ENCODE data around the gene THAP8. TPM values are rescaled to one million over a fixed set of nuclear protein-coding genes. Genes with fewer than 3 reads are reported as not detected.
"Not testable (repeated sequence)": the region's sequence is repeated elsewhere in the genome, so short reads cannot be mapped to it uniquely, and the experiment has no call there.

The THAP8 gene
- total RNA-seq, 1 donor from 2014 or later: 2.1 TPM

GRCh38 chr19:36051637-36052036, 2.4 kb downstream of the THAP8 start:
- H3K9ac ChIP-seq (ENCODE audit: low read depth in 1 of 3, low read length in 3 of 3): peak overlapping the region in 1 of 3 donors; percentile 20
- peaks cover 8 to 21% (median 11%) of the 10 kb centered on the region in 3 donors for H3K4me1 ChIP-seq (ENCODE audit: control insufficient read depth in 3 of 3, insufficient read depth in 3 of 3, low read length in 3 of 3)
- no peaks in the 10 kb centered on the region for H3K36me3 ChIP-seq (ENCODE audit: control insufficient read depth in 3 of 3, insufficient read depth in 3 of 3, low read length in 3 of 3)
- no peaks in the 10 kb centered on the region for H3K27me3 ChIP-seq (ENCODE audit: control insufficient read depth in 3 of 3, insufficient read depth in 3 of 3, low read length in 3 of 3)
- no peak overlapping the region for H3K4me3 ChIP-seq (ENCODE audit: low read length in 3 of 3)
- no peaks in the 10 kb centered on the region for H3K9me3 ChIP-seq (ENCODE audit: control insufficient read depth in 3 of 3, low read length in 3 of 3)
- no peak overlapping the region for H3K27ac ChIP-seq (ENCODE audit: low read depth, low read length)

GRCh38 chr19:36051236-36051635, 2.8 kb downstream of the THAP8 start:
- Histone ChIP-seq H3K9me3 (ENCODE audit: control insufficient read depth in 3 of 3, low read length in 3 of 3) (no peaks in the 10 kb centered on the region), H3K27me3 (ENCODE audit: control insufficient read depth in 3 of 3, insufficient read depth in 3 of 3, low read length in 3 of 3) (no peaks in the 10 kb centered on the region), H3K9ac (ENCODE audit: low read depth in 1 of 3, low read length in 3 of 3) (peak overlapping the region in 1 of 3 donors; percentile 20), H3K4me1 (ENCODE audit: control insufficient read depth in 3 of 3, insufficient read depth in 3 of 3, low read length in 3 of 3) (peaks cover 8 to 21% (median 11%) of the 10 kb centered on the region in 3 donors), H3K27ac (ENCODE audit: low read depth, low read length) (no peak overlapping the region), H3K4me3 (ENCODE audit: low read length in 3 of 3) (no peak overlapping the region), H3K36me3 (ENCODE audit: control insufficient read depth in 3 of 3, insufficient read depth in 3 of 3, low read length in 3 of 3) (no peaks in the 10 kb centered on the region)

- Histone ChIP-seq H3K9me3 (ENCODE audit: control insufficient read depth in 3 of 3, low read length in 3 of 3) (no peaks in the 10 kb centered on the region), H3K27me3 (ENCODE audit: control insufficient read depth in 3 of 3, insufficient read depth in 3 of 3, low read length in 3 of 3) (no peaks in the 10 kb centered on the region), H3K4me3 (ENCODE audit: low read length in 3 of 3) (no peak overlapping the region), H3K4me1 (ENCODE audit: control insufficient read depth in 3 of 3, insufficient read depth in 3 of 3, low read length in 3 of 3) (peaks cover 0 to 12% (median 4%) of the 10 kb centered on the region in 3 donors), H3K36me3 (ENCODE audit: control insufficient read depth in 3 of 3, insufficient read depth in 3 of 3, low read length in 3 of 3) (no peaks in the 10 kb centered on the region), H3K27ac (ENCODE audit: low read depth, low read length) (no peak overlapping the region), H3K9ac (ENCODE audit: low read depth in 1 of 3, low read length in 3 of 3) (no peak overlapping the region)
Observed at GRCh38 chr19:36049080-36049698, 4.9 kb downstream of the THAP8 start.

- Histone ChIP-seq H3K4me1 (ENCODE audit: control insufficient read depth in 3 of 3, insufficient read depth in 3 of 3, low read length in 3 of 3) (peaks cover 0 to 6% (median 2%) of the 10 kb centered on the region in 3 donors), H3K4me3 (ENCODE audit: low read length in 3 of 3) (no peak overlapping the region), H3K9me3 (ENCODE audit: control insufficient read depth in 3 of 3, low read length in 3 of 3) (no peaks in the 10 kb centered on the region)
Observed at GRCh38 chr19:36047835-36048234, 6.2 kb downstream of the THAP8 start.

GRCh38 chr19:36046443-36047050, 7.5 kb downstream of the THAP8 start:
- no peak overlapping the region for H3K4me3 ChIP-seq (ENCODE audit: low read length in 3 of 3)
- no peaks in the 10 kb centered on the region for H3K36me3 ChIP-seq (ENCODE audit: control insufficient read depth in 3 of 3, insufficient read depth in 3 of 3, low read length in 3 of 3)
- H3K9me3 ChIP-seq (ENCODE audit: control insufficient read depth in 3 of 3, low read length in 3 of 3): no peaks in the 10 kb centered on the region
- H3K9ac ChIP-seq (ENCODE audit: low read depth in 1 of 3, low read length in 3 of 3): no peak overlapping the region
- H3K4me1 ChIP-seq (ENCODE audit: control insufficient read depth in 3 of 3, insufficient read depth in 3 of 3, low read length in 3 of 3): peaks cover 0 to 3% (median 0%) of the 10 kb centered on the region in 3 donors
- no peaks in the 10 kb centered on the region for H3K27me3 ChIP-seq (ENCODE audit: control insufficient read depth in 3 of 3, insufficient read depth in 3 of 3, low read length in 3 of 3)
- no peak overlapping the region for H3K27ac ChIP-seq (ENCODE audit: low read depth, low read length)

More at GRCh38 chr19:36047835-36048234, 6.2 kb downstream of the THAP8 start:
- H3K27me3 ChIP-seq (ENCODE audit: control insufficient read depth in 3 of 3, insufficient read depth in 3 of 3, low read length in 3 of 3): no peaks in the 10 kb centered on the region
- no peaks in the 10 kb centered on the region for H3K36me3 ChIP-seq (ENCODE audit: control insufficient read depth in 3 of 3, insufficient read depth in 3 of 3, low read length in 3 of 3)
- H3K9ac ChIP-seq (ENCODE audit: low read depth in 1 of 3, low read length in 3 of 3): no peak overlapping the region
- no peak overlapping the region for H3K27ac ChIP-seq (ENCODE audit: low read depth, low read length)

GRCh38 chr19:36043952-36044351, 10.1 kb downstream of the THAP8 start:
- H3K9me3 ChIP-seq (ENCODE audit: control insufficient read depth in 3 of 3, low read length in 3 of 3): no peaks in the 10 kb centered on the region
- H3K4me3 ChIP-seq (ENCODE audit: low read length in 3 of 3): no peak overlapping the region
- H3K4me1 ChIP-seq (ENCODE audit: control insufficient read depth in 3 of 3, insufficient read depth in 3 of 3, low read length in 3 of 3): no peaks in the 10 kb centered on the region
- no peaks in the 10 kb centered on the region for H3K27me3 ChIP-seq (ENCODE audit: control insufficient read depth in 3 of 3, insufficient read depth in 3 of 3, low read length in 3 of 3)
- peaks cover 0 to 2% (median 2%) of the 10 kb centered on the region in 3 donors for H3K36me3 ChIP-seq (ENCODE audit: control insufficient read depth in 3 of 3, insufficient read depth in 3 of 3, low read length in 3 of 3)
- no peak overlapping the region for H3K9ac ChIP-seq (ENCODE audit: low read depth in 1 of 3, low read length in 3 of 3)
- no peak overlapping the region for H3K27ac ChIP-seq (ENCODE audit: low read depth, low read length)

- Histone ChIP-seq H3K9me3 (ENCODE audit: control insufficient read depth in 3 of 3, low read length in 3 of 3) (no peaks in the 10 kb centered on the region), H3K9ac (ENCODE audit: low read depth in 1 of 3, low read length in 3 of 3) (no peak overlapping the region), H3K36me3 (ENCODE audit: control insufficient read depth in 3 of 3, insufficient read depth in 3 of 3, low read length in 3 of 3) (peaks cover 0 to 11% (median 2%) of the 10 kb centered on the region in 3 donors), H3K27ac (ENCODE audit: low read depth, low read length) (no peak overlapping the region), H3K4me1 (ENCODE audit: control insufficient read depth in 3 of 3, insufficient read depth in 3 of 3, low read length in 3 of 3) (no peaks in the 10 kb centered on the region), H3K27me3 (ENCODE audit: control insufficient read depth in 3 of 3, insufficient read depth in 3 of 3, low read length in 3 of 3) (no peaks in the 10 kb centered on the region), H3K4me3 (ENCODE audit: low read length in 3 of 3) (no peak overlapping the region)
Observed at GRCh38 chr19:36041831-36042230, 12.3 kb downstream of the THAP8 start.

GRCh38 chr19:36041092-36041491, 13.0 kb downstream of the THAP8 start:
- H3K9ac ChIP-seq (ENCODE audit: low read depth in 1 of 3, low read length in 3 of 3); H3K27ac ChIP-seq (ENCODE audit: low read depth, low read length): not testable (repeated sequence)

GRCh38 chr19:36040495-36040894, 13.6 kb downstream of the THAP8 start:
- H3K27ac ChIP-seq (ENCODE audit: low read depth, low read length): no peak overlapping the region
- H3K9ac ChIP-seq (ENCODE audit: low read depth in 1 of 3, low read length in 3 of 3): no peak overlapping the region
- no peaks in the 10 kb centered on the region for H3K9me3 ChIP-seq (ENCODE audit: control insufficient read depth in 3 of 3, low read length in 3 of 3)
- H3K4me3 ChIP-seq (ENCODE audit: low read length in 3 of 3): no peak overlapping the region
- no peaks in the 10 kb centered on the region for H3K27me3 ChIP-seq (ENCODE audit: control insufficient read depth in 3 of 3, insufficient read depth in 3 of 3, low read length in 3 of 3)
- H3K4me1 ChIP-seq (ENCODE audit: control insufficient read depth in 3 of 3, insufficient read depth in 3 of 3, low read length in 3 of 3): no peaks in the 10 kb centered on the region
- H3K36me3 ChIP-seq (ENCODE audit: control insufficient read depth in 3 of 3, insufficient read depth in 3 of 3, low read length in 3 of 3): peaks cover 2 to 13% (median 3%) of the 10 kb centered on the region in 3 donors

More at GRCh38 chr19:36041092-36041491, 13.0 kb downstream of the THAP8 start:
- H3K9me3 ChIP-seq (ENCODE audit: control insufficient read depth in 3 of 3, low read length in 3 of 3); H3K4me1 ChIP-seq (ENCODE audit: control insufficient read depth in 3 of 3, insufficient read depth in 3 of 3, low read length in 3 of 3); H3K4me3 ChIP-seq (ENCODE audit: low read length in 3 of 3); H3K27me3 ChIP-seq (ENCODE audit: control insufficient read depth in 3 of 3, insufficient read depth in 3 of 3, low read length in 3 of 3): not testable (repeated sequence)
- H3K36me3 ChIP-seq (ENCODE audit: control insufficient read depth in 3 of 3, insufficient read depth in 3 of 3, low read length in 3 of 3): peaks cover 0 to 11% (median 2%) of the 10 kb centered on the region in 3 donors
